ENCODE measurements around the gene SMAD9. TPM values are rescaled to one million over a fixed set of nuclear protein-coding genes. Genes with fewer than 3 reads are reported as not detected.

SMAD9 gene
- total and polyA plus RNA-seq, 2 of the 8 experiments (the other 6 are each of a cell fraction or from before 2014, with no cell fraction given) = 0.45 to 1.0 TPM

DNA sequence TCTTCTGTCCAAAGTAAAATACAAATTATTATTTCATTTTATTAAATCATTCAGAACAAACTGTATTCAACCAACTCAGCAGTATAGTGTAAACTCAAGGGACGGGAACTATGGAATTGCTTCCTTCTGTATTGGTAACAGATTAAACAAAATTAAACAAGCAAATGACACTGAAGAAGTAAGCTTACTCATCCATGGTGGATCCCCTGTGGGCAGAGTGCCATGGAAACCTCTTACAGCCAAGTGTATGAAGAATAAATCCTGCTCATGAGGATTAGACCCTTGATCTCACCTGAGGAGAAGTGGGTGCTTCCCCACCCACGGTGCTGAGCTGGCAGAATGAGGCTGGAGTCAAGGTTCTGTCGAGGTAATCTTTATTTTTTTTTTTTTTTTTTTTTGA, 119.0 kb downstream of the SMAD9 start (continued):
- TF ChIP-seq EGR1 (IDR thresholded peaks at IDR 0.05; ENCODE audit: borderline replicate concordance, low read depth, low read length) (no peak), RNF2 (IDR thresholded peaks at IDR 0.05; ENCODE audit: borderline replicate concordance, low read depth, low read length, missing control alignments, poor library complexity, severe bottlenecking) (no peak), TCF12 (IDR thresholded peaks at IDR 0.05; ENCODE audit: low read depth, low read length) (no peak)
